Stimulated activated CD8-positive, alpha-beta memory T cell treated with anti-CD3 and anti-CD28 coated beads, Interleukin-12 subunit alpha, Interleukin-12 subunit beta, amount 100 ng/mL, for 4 hours (primary cell): ENCODE measurements around the gene SURF2.

Experiments used
- DNase-seq: peaks from one replicate; pipeline ENCODE4 v3.0.0-alpha.2; 2020; ENCODE audit warnings: low read depth

SURF2 gene

DNA sequence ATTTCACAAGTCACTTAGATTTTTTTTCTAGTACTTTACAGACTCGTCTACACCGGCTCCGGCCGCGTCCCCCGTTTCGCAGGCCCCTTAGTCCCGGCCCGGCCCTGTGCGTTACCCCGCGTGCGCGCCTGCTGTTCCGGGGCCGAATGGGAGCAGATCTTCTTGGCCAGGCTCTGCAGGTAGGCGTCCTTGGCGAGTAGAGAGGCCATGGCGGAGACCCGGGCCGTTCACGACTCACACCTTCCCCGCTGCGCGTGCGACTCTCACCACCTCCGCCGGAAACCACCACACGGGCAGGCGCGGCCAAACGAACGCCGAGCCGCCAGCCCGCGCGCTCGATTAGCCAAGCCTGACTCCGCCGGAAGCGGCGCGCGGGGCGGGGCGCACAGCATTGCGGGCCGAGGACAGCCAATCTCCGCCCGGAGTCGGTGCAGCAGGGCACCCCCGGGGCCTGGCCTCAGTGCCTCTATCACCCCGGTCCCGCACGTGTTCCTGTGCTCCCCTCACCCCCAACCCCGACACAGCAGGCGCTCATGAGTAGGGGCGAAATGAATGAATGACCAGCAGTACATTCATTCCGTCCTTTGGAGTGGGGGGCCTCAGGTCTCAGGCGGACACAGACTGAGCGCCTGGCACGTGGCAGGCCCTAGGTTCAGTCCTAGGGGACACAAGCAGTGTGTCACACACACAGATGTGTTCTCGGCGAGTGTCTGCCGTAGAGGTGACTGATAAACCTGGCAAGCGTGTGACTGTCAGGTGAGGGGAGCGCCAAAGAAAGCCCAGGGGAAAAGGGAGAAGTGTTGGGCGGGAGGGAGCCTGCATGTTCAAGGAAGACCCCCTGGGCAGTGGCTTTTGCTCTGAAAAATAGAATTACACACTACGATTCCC is 20.2 kb upstream of the SURF2 start, which contains the start of gene SURF6:
Gene SURF6 (minus strand): TSS at position 265 of the 888 bp plus-strand sequence. CDS start 56 bp downstream, at position 209.
- peak; percentile 90 for DNase-seq

- no peak for DNase-seq
These were observed 16.7 kb upstream of the SURF2 start for GRCh38 chr9:133339641-133340040.

DNA sequence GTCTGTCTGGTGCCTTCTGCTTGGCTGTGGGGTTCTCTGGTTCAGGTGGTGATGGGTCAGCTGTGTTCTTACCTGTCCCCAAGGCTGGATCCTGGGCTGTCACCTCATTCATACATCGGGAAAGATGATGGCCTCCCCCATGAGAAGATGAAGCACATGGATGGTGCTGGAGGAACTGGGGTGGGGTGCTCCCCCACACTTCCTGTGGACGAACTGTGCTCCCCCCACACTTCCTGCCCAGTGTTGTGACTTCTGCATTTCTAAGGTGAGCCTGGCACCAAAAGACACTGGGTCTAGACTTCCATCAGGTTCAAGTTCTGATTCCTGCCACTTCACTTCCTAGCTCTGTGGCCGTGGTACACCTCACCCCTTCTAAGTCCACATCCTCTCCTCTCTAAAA is 16.1 kb upstream of the SURF2 start:
- DNase-seq = no peak

DNA sequence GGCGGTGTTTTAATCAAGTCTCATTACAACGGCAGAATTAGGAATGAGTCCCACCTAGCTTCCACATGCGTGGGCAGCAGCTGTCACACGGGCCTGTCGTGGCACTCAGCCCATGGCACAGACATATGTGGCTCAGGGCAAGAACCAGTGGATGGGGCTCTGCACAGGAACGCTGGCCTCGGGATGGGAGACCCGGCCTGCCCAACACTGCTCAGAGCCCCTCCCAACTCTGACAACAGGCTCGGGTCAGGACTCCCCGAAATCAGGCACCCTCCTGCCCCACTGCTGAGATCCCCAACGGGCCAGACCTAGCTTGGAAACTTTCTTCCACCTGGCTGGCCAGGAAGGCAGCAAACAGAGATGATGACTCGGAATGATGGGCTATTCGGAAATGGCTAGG is 15.4 kb upstream of the SURF2 start:
- DNase-seq = no peak

- DNase-seq = no peak
These were observed 14.8 kb upstream of the SURF2 start for GRCh38 chr9:133341369-133342068.

GRCh38 chr9:133342069-133342406 is 14.3 kb upstream of the SURF2 start:
- no peak for DNase-seq

- DNase-seq = no peak
These were observed 13.8 kb upstream of the SURF2 start for GRCh38 chr9:133342570-133342969.

DNA sequence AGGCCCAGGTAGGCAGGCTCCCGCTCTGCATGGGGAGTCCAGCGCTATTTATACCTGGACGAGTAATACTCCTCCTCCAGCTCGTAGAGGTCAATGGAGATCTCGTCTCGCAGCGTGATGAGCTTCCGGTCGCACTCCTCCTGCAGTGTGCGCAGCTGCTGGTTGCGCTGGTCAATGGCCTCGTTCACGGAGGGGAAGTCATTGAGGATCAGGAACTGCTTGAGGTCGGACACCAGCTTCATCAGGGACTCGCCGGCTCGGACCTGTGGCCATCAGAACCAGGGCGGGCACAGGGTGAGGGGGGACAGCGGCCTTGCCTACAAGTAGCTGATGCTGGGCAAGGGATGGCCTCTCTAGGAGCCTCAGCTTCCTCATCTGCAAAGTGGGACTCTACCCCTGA is 12.3 kb upstream of the SURF2 start:
- DNase-seq = no peak

GRCh38 chr9:133344979-133345378 is 11.4 kb upstream of the SURF2 start:
- no peak for DNase-seq

GRCh38 chr9:133345596-133345995 is 10.8 kb upstream of the SURF2 start:
- no peak for DNase-seq

- DNase-seq = no peak
These were observed 10.1 kb upstream of the SURF2 start for GRCh38 chr9:133346021-133346785.

GRCh38 chr9:133347515-133347984 is 8.8 kb upstream of the SURF2 start:
- no peak for DNase-seq

DNA sequence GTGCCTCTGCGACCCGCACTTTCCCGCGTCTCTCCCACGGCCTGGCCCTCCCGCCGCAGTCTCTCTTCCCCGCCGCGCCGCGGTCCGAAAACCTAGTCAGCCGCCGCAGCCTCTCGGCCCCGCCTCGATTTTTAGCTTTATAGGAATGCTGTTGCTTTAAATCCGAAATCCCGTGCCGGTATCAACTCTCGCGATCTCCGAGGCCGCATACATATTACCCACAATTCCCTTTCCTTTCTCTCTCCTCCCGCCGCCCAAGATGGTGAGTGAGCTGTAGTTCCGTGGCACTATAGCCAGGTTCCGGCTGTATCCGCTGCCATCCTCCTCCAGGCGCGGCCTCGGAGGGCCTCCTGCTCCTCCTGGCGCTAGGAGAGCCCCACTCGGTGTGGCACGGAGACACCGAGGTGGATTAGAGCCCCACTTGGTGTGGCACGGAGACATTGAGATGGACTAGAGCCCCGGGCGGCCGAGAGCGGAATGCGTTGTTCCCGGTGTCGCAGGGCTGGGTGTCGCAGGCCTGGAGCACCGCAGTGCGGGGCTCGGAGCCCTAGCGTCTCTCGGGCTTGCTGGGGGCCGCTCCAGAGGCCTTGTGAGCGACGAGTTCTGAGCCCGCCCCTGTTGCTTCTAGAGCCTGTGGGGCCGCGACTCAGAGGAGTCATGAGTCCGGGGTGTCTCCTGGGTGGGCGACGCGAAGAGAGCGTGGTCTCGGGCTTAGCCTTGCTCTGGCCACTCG is 8.2 kb upstream of the SURF2 start, which contains the start of the genes MED22 and RPL7A:
Gene MED22 (minus strand): TSS at position 147 of the 733 bp plus-strand sequence. CDS start 1,469 bp downstream, outside the sequence.
Gene RPL7A (plus strand): TSS at position 234 of the 733 bp plus-strand sequence. CDS start 26 bp downstream, at position 260.
- DNase-seq = peak; percentile 82

DNA sequence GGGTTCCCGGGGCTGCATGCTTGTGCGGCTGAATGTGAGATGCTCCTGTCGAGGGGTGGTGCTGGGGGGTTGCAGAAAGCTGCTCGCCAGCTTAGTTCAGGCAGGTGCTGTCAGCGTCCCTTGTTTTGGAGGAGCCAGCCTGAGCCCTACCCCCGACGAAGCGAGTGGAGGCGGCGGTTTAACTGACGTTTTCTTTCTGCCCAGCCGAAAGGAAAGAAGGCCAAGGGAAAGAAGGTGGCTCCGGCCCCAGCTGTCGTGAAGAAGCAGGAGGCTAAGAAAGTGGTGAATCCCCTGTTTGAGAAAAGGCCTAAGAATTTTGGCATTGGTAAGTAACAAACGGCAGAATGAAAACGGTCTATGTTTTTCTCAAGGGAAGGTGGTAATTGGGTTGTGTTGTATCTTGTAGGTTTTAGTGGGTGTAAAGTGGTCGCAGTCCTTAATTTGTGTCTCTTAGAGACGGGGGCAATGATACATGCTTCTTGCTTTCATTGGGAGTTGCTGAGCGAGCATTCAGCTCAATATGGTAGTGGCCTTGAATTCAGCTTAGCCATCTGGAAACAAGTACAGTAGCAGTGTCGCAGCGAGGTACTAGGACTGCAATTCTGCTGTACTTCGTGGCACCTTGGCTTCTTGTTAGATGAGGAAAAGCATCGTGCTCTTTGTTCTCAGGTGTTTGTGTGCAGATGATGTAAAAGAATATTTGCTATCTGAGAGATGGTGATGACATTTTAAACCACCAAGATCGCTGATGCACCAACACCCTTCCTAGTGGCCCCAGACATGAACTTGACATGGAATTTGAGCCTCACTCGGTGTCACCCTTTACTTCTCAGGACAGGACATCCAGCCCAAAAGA is 7.4 kb upstream of the SURF2 start:
- no peak for DNase-seq

DNA sequence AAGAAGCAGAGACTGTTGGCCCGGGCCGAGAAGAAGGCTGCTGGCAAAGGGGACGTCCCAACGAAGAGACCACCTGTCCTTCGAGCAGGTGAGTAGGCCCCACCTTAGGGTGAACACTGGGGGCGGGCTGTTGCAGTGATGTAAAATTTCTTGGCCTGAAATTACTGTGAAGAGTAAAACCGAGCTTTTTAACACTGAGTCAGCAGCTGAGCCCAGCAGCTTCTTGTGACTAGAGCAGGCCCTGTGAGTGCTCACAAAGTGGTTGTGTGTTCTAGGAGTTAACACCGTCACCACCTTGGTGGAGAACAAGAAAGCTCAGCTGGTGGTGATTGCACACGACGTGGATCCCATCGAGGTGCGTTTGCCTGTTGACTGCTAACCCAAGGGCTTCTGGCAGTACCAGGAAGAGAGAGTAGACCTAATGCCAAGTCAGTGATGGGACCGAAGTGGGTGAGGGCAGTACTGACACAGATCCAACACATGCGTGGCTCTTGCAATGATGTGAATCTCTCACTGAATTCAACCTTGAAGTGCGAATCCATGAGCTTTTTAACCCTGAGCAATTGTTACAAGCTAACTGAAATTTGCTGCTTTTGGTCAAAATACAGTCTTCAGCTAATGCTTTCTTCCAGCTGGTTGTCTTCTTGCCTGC is 6.3 kb upstream of the SURF2 start:
- no peak for DNase-seq

DNA sequence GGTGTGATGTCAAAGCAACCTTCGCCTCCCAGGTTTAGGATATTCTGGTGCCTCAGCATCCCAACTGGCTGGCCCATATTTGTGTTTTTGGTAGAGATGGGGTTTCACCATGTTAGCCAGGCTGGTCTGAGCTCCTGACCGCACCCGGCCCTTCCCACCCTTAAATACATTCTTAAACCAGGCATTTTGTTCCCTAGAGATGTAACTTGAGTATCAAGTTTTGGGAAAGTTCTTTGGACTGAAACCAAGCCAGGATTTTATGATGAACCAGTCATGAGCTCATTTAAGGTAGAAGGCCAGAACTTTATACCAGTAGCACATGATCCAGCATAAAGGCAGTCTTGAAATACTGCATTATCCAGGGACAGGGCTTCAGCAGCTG is 4.8 kb upstream of the SURF2 start:
- DNase-seq = no peak

GRCh38 chr9:133351908-133352634 is 4.3 kb upstream of the SURF2 start:
- DNase-seq = no peak

GRCh38 chr9:133352635-133353340 is 3.6 kb upstream of the SURF2 start:
- DNase-seq = no peak

- no peak for DNase-seq
These were observed 2.8 kb upstream of the SURF2 start for GRCh38 chr9:133353548-133353947.
